Lung (tissue), 12 donors: ENCODE data around the gene ZNF574. TPM values are rescaled to one million over a fixed set of nuclear protein-coding genes. Genes with fewer than 3 reads are reported as not detected.
A peak's percentile ranks its signal among the peaks of the same experiment; 100 is the strongest.

ENCODE experiments used
- ATAC-seq: fragments of 200-7000 bp; cut with Tn5 transposase; one replicate; pipeline ENCODE4 v1.9.1; 2020; ENCODE audit warnings: moderate number of reproducible peaks; ENCODE audit not compliant: insufficient read depth, low FRiP score
- DNase-seq, 3 donors: peaks; one replicate each; pipeline ENCODE4 v3.0.0-alpha.2; 2013 to 2017
- H3K27ac ChIP-seq, 2 donors: one replicate each; pipeline ENCODE4 v1.5.1; 2013; ENCODE audit warnings: mild to moderate bottlenecking in 2 of 2, moderate library complexity in 2 of 2, control low read depth in 1 of 2, inconsistent platforms in 1 of 2, low read depth in 1 of 2, low read length in 1 of 2
- H3K27me3 ChIP-seq, 3 donors: one replicate each; pipeline ENCODE4 v1.5.1; 2013; ENCODE audit warnings: low read length in 2 of 3; ENCODE audit not compliant: control insufficient read depth in 3 of 3, insufficient read depth in 3 of 3
- H3K36me3 ChIP-seq, 4 donors: one replicate each; pipeline ENCODE4 v1.5.1; 2013; ENCODE audit warnings: low read length in 4 of 4, mild to moderate bottlenecking in 1 of 4, moderate library complexity in 1 of 4; ENCODE audit not compliant: control insufficient read depth in 4 of 4, insufficient read depth in 4 of 4
- H3K4me1 ChIP-seq, 5 donors: one replicate each; pipeline ENCODE4 v1.5.1; 2013; ENCODE audit warnings: low read length in 5 of 5, mild to moderate bottlenecking in 2 of 5, moderate library complexity in 1 of 5; ENCODE audit not compliant: control insufficient read depth in 5 of 5, insufficient read depth in 5 of 5
- H3K4me3 ChIP-seq: one replicate; pipeline ENCODE4 v1.5.1; 2013; ENCODE audit warnings: mild to moderate bottlenecking, control low read depth, moderate library complexity
- H3K9ac ChIP-seq, 2 donors: one replicate each; pipeline ENCODE4 v1.5.1; 2013; ENCODE audit warnings: low read length in 2 of 2, control low read depth in 1 of 2; ENCODE audit not compliant: insufficient read depth in 1 of 2
- H3K9me3 ChIP-seq, 4 donors: one replicate each; pipeline ENCODE4 v1.5.1; 2013; ENCODE audit warnings: low read length in 3 of 4, mild to moderate bottlenecking in 1 of 4, moderate library complexity in 1 of 4; ENCODE audit not compliant: control insufficient read depth in 4 of 4, insufficient read depth in 3 of 4
- WGBS, 2 donors: extraction: QIAGEN DNeasy Blood & Tissue Kit; methylation state at CpG; one replicate each; pipeline ENCODE4 v1.1.7; 2013; 5-methylcytosine and 5-hydroxymethylcytosine counted together
- polyA plus RNA-seq, 2 donors: library from polyadenylated mRNA; stranded (reverse); fragments of 200-250 nt; gene quantifications; one replicate each; pipeline ENCODE4 v1.2.1, GENCODE V29; 2013
- total RNA-seq, 2 donors: library from RNA; depleted of rRNA in 1 of 2; stranded (reverse); fragments of >200 nt in 1 of 2; gene quantifications; one replicate each; pipeline ENCODE4 v1.2.1, GENCODE V29; 2014 to 2021
- TF ChIP-seq, protein P1 (sequence below): IDR thresholded peaks from 2 replicates; pipeline ENCODE4 v1.5.1; 2012; ENCODE audit warnings: mild to moderate bottlenecking; ENCODE audit errors: control extremely low read depth, extremely low read depth
- donor health status: control.
- donor health status: control.
- donor health status: Bipolar disorder and iron deficiency.
- donor health status: healthy.
- donor health status: DM: yes; HTN: yes; CAD: no.

Gene ZNF574
- total and polyA plus RNA-seq, 4 donors, result 6.8 to 13.7 (median 10.1) TPM

DNA sequence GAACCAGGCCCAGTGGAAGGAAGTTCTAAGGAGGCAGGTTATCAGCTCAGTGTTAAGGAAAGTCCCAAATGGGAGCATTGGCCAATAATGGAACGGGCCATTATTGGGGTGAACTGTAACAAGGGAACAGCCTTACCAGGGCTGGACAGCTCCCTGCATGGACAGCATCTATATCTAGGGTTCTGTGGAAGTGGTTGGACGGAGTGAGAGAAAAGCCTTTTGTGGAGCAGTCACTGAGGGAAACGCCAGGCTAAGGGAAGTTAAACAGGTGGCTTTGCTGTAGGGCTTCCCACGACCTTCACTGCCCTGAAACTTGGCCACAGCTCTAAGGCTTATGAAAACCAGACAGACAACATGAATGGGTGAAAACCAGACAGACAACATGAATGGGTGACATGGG is 39.3 kb downstream of the ZNF574 start:
- H3K9ac ChIP-seq, result no peak overlapping the region
- ATAC-seq, result no peak
- no peak overlapping the region for H3K4me3 ChIP-seq
- TF ChIP-seq, protein P1, sequence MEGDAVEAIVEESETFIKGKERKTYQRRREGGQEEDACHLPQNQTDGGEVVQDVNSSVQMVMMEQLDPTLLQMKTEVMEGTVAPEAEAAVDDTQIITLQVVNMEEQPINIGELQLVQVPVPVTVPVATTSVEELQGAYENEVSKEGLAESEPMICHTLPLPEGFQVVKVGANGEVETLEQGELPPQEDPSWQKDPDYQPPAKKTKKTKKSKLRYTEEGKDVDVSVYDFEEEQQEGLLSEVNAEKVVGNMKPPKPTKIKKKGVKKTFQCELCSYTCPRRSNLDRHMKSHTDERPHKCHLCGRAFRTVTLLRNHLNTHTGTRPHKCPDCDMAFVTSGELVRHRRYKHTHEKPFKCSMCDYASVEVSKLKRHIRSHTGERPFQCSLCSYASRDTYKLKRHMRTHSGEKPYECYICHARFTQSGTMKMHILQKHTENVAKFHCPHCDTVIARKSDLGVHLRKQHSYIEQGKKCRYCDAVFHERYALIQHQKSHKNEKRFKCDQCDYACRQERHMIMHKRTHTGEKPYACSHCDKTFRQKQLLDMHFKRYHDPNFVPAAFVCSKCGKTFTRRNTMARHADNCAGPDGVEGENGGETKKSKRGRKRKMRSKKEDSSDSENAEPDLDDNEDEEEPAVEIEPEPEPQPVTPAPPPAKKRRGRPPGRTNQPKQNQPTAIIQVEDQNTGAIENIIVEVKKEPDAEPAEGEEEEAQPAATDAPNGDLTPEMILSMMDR, result no peak
- 60% methylated on average over 4 of the region's 4 CpGs for WGBS, 2 donors
- peak in 1 of 3 donors; percentile 32 for DNase-seq
- H3K9me3 ChIP-seq, result no peaks in the 10 kb centered on the region
- H3K4me1 ChIP-seq, result no peaks in the 10 kb centered on the region
- no peaks in the 10 kb centered on the region for H3K27me3 ChIP-seq
- no peaks in the 10 kb centered on the region for H3K36me3 ChIP-seq
- no peak overlapping the region for H3K27ac ChIP-seq

DNA sequence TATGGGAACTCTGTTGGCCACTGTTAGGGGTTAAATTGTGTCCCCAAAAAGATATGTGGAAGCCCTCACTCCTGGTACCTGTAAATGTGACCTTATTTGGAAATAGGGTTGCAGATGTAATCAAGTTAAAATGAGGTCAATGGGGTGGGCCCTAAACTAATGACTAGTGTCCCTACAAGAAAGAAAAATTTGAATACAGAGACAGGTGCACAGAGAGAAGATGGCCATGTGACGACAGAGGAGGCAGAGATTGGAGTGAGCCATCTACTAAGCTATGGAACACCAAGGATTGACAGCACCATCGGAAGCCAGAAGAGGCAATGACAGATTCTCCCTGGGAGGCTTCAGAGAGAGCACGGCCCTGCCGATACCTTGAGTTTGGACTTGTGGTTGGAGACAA is 39.7 kb downstream of the ZNF574 start:
- no peak overlapping the region for H3K4me3 ChIP-seq
- H3K27ac ChIP-seq, result no peak overlapping the region
- no peaks in the 10 kb centered on the region for H3K27me3 ChIP-seq
- H3K9me3 ChIP-seq, result no peaks in the 10 kb centered on the region
- WGBS, 2 donors, result 84 to 91% methylated on average over 4 of the region's 4 CpGs
- TF ChIP-seq, protein P1, result no peak
- no peaks in the 10 kb centered on the region for H3K4me1 ChIP-seq
- ATAC-seq, result no peak
- no peak for DNase-seq
- H3K36me3 ChIP-seq, result no peaks in the 10 kb centered on the region
- no peak overlapping the region for H3K9ac ChIP-seq

DNA sequence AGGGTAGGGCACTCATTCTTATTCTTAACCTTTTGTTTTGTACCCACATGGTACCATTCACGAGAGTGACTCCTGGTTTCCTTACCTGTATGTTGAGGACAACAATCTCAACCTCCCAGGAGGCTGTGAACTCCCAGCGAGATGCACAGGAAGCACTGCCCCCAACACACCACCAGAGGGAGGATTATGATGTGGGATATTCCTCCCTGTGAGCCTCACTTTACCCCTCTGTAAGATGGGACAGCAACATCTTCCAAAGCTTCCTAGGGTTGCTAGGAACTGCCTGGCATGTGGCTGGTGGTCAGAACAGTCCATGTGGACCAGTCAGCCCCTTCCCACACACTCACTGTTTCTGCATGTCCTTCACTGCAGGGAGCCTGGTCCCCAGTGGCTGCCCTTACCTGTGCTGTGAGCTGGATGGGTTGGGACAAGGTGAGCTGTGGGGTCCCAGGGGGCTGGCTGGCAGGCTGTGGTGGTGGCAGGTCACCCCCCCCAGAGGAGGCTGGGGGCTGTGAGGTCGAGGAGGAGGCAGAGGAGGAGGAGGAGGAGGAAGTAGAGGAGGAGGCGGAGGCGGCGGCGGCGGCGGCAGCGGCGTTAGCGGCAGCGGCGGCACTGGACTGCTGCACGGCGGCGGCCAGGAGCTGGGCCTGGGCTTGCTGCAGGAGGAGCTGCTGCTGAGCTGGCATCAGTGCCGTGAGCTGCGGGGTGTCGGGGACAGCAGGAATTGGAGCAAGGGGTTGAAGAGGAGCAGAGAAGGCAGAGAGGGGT is 40.5 kb downstream of the ZNF574 start:
- H3K27me3 ChIP-seq, result no peaks in the 10 kb centered on the region
- H3K9me3 ChIP-seq, result no peaks in the 10 kb centered on the region
- ATAC-seq (no peak), DNase-seq (no peak)
- WGBS, 2 donors, result 92 to 94% methylated on average over 16 to 20 of the region's 20 CpGs
- no peaks in the 10 kb centered on the region for H3K36me3 ChIP-seq
- no peak overlapping the region for H3K4me3 ChIP-seq
- no peak overlapping the region for H3K27ac ChIP-seq
- TF ChIP-seq, protein P1, result no peak
- H3K9ac ChIP-seq, result no peak overlapping the region
- H3K4me1 ChIP-seq, result no peaks in the 10 kb centered on the region
